Thyroid gland (tissue), 4 donors: Measurements from ENCODE around the gene ACE2. TPM values are rescaled to one million over a fixed set of nuclear protein-coding genes. Genes with fewer than 3 reads are reported as not detected.

ENCODE experiments used
- DNase-seq, 2 donors: peaks; one replicate each; pipeline ENCODE4 v3.0.0-alpha.2; 2019
- H3K27ac ChIP-seq, 3 donors: fragments of 200-600 bp; sonication (generic); 1 replicate in 2 of 3; 2 replicates in 1 of 3; pipeline ENCODE4 v1.5.1; 2016 to 2019; ENCODE audit warnings: mild to moderate bottlenecking in 1 of 3, moderate library complexity in 1 of 3
- H3K27me3 ChIP-seq: fragments of 200-600 bp; sonication (generic); one replicate; pipeline ENCODE4 v1.5.1; 2019
- H3K36me3 ChIP-seq, 2 donors: fragments of 200-600 bp; sonication (generic); one replicate each; pipeline ENCODE4 v1.5.1; 2016 to 2019
- H3K4me1 ChIP-seq, 2 donors: fragments of 200-600 bp; sonication (generic); one replicate each; pipeline ENCODE4 v1.5.1; 2017 to 2019
- H3K4me3 ChIP-seq, 3 donors: fragments of 200-600 bp; sonication (generic); replicated peaks in 1 of 3; 1 replicate in 2 of 3; 2 replicates in 1 of 3; pipeline ENCODE4 v1.5.1; 2016; ENCODE audit warnings: mild to moderate bottlenecking in 1 of 3
- H3K9me3 ChIP-seq: fragments of 200-600 bp; sonication (generic); one replicate; pipeline ENCODE4 v1.5.1; 2017
- CTCF ChIP-seq, 6 experiments: fragments of 200-600 bp in 3 of 6; fragments of 450-650 bp in 3 of 6; sonication (generic) in 3 of 6; IDR thresholded peaks; one replicate each; pipeline ENCODE4 v1.5.1; 2016 to 2019; ENCODE audit warnings: antibody characterized with exemption in 6 of 6, mild to moderate bottlenecking in 2 of 6, inconsistent platforms in 1 of 6, moderate library complexity in 1 of 6
- POLR2A ChIP-seq, 2 donors: fragments of 450-650 bp; IDR thresholded peaks; one replicate each; pipeline ENCODE4 v1.6.1; 2017; ENCODE audit warnings: antibody characterized with exemption in 2 of 2, mild to moderate bottlenecking in 2 of 2, moderate library complexity in 1 of 2
- WGBS, 2 donors: methylation state at CpG; one replicate each; pipeline ENCODE4 v1.1.5; 2017; 5-methylcytosine and 5-hydroxymethylcytosine counted together
- intact Hi-C: fragments of 100-400 bp; cut with DNase I; formaldehyde crosslinking; loops from one replicate; pipeline ENCODE4 v1.15.1; 2023
- total RNA-seq, 4 donors: library from RNA; depleted of rRNA; stranded (reverse); fragments of >200 nt; gene quantifications; one replicate each; pipeline ENCODE4 v1.2.3, GENCODE V29; 2016

Gene ACE2
- total RNA-seq, 4 donors from 2014 or later: 3.5 to 14.6 (median 10.1) TPM

GRCh38 chrX:15530318-15530717, 70.4 kb downstream of the ACE2 start:
- no peaks in the 10 kb centered on the region for H3K36me3 ChIP-seq
- WGBS, 2 donors: 91 to 100% methylated on average over 3 to 5 of the region's 6 CpGs
- no peaks in the 10 kb centered on the region for H3K9me3 ChIP-seq
- H3K4me1 ChIP-seq: peaks cover 0 to 6% of the 10 kb centered on the region in 2 donors
- no peak for TF ChIP-seq CTCF (IDR thresholded peaks at IDR 0.05)
- TF ChIP-seq POLR2A (IDR thresholded peaks at IDR 0.05): no peak
- H3K27me3 ChIP-seq: no peaks in the 10 kb centered on the region
- H3K4me3 ChIP-seq: no peak overlapping the region
- intact Hi-C loops: no loop called here
- no peak overlapping the region for H3K27ac ChIP-seq
- DNase-seq: no peak

GRCh38 chrX:15529165-15529564, 71.6 kb downstream of the ACE2 start:
- no peak for DNase-seq
- Histone ChIP-seq H3K4me3 (no peak overlapping the region), H3K36me3 (no peaks in the 10 kb centered on the region), H3K4me1 (peaks cover 0 to 15% of the 10 kb centered on the region in 2 donors), H3K27me3 (no peaks in the 10 kb centered on the region), H3K27ac (no peak overlapping the region), H3K9me3 (no peaks in the 10 kb centered on the region)
- intact Hi-C loops: no loop called here
- no peak for TF ChIP-seq POLR2A (IDR thresholded peaks at IDR 0.05)
- no peak for TF ChIP-seq CTCF (IDR thresholded peaks at IDR 0.05)

- no peak for DNase-seq
- 68 to 69% methylated on average over 8 of the region's 8 CpGs for WGBS, 2 donors
- H3K4me3 ChIP-seq: no peak overlapping the region
- H3K27me3 ChIP-seq: no peaks in the 10 kb centered on the region
- no peaks in the 10 kb centered on the region for H3K9me3 ChIP-seq
- H3K36me3 ChIP-seq: no peaks in the 10 kb centered on the region
- TF ChIP-seq POLR2A (IDR thresholded peaks at IDR 0.05) (no peak), CTCF (IDR thresholded peaks at IDR 0.05) (no peak)
- peaks cover 0 to 17% of the 10 kb centered on the region in 2 donors for H3K4me1 ChIP-seq
- intact Hi-C loops: no loop called here
- no peak overlapping the region for H3K27ac ChIP-seq
Observed at GRCh38 chrX:15525664-15526416, 74.9 kb downstream of the ACE2 start.

GRCh38 chrX:15524417-15524816, 76.3 kb downstream of the ACE2 start:
- H3K27me3 ChIP-seq: no peaks in the 10 kb centered on the region
- intact Hi-C loops: no loop called here
- H3K4me1 ChIP-seq: peaks cover 0 to 17% of the 10 kb centered on the region in 2 donors
- no peaks in the 10 kb centered on the region for H3K9me3 ChIP-seq
- no peak for TF ChIP-seq CTCF (IDR thresholded peaks at IDR 0.05)
- TF ChIP-seq POLR2A (IDR thresholded peaks at IDR 0.05): no peak
- no peak overlapping the region for H3K27ac ChIP-seq
- H3K36me3 ChIP-seq: no peaks in the 10 kb centered on the region
- H3K4me3 ChIP-seq: no peak overlapping the region
- DNase-seq: no peak

- no peaks in the 10 kb centered on the region for H3K36me3 ChIP-seq
- intact Hi-C loops: no loop called here
- no peaks in the 10 kb centered on the region for H3K9me3 ChIP-seq
- H3K4me3 ChIP-seq: no peak overlapping the region
- DNase-seq: no peak
- no peak overlapping the region for H3K27ac ChIP-seq
- peaks cover 0 to 17% of the 10 kb centered on the region in 2 donors for H3K4me1 ChIP-seq
- TF ChIP-seq CTCF (IDR thresholded peaks at IDR 0.05) (no peak), POLR2A (IDR thresholded peaks at IDR 0.05) (no peak)
- no peaks in the 10 kb centered on the region for H3K27me3 ChIP-seq
Observed at GRCh38 chrX:15523088-15523487, 77.7 kb downstream of the ACE2 start.
